ENCODE results near the gene RPH3AL.

Gene RPH3AL

DNA sequence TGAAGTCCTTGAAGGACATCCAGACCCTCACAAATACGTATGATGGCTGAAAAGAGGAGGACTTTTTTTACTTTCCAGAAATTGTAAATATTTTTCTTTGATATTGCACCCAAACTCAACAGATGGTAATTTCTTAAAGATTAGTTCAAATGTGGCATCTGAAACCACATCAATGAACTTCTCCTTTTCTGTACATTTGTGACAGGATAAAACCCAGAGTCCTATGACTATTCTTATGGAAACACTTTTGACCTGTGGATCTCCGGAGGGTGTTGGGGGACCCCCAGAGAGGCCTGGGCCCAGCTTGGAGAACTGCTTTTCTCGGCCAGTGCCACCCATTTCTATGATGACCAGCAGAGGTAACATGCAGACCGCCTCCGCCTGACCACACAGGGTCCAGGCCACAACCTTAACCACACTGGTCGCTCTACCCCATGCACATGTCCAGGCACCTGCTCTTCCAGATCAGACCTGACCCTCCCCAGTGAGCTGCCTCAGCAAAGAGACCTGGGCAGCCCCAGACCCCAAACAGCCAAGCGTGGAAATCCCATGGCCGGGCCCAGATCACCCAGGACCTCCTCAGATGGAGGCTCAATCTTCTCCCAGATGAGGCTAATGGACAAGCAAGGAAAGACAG is 22.7 kb downstream of the RPH3AL start:
- Histone ChIP-seq H4K8ac (ENCODE audit: low read depth, low read length) (no peak overlapping the region), H3K27me3 (ENCODE audit: insufficient read depth, low read length, poor library complexity) (no peaks in the 10 kb centered on the region), H2BK120ac (ENCODE audit: low read depth, low read length) (no peak overlapping the region), H3K9ac (ENCODE audit: low read length) (no peak overlapping the region), H2BK5ac (ENCODE audit: low read length) (no peak overlapping the region), H4K5ac (ENCODE audit: low read length) (no peak overlapping the region), H3K79me2 (ENCODE audit: control insufficient read depth, insufficient read depth, low read length) (no peaks in the 10 kb centered on the region), H3K4ac (ENCODE audit: low read depth, low read length) (no peak overlapping the region), H3K18ac (ENCODE audit: low read length) (no peak overlapping the region), H3K4me2 (ENCODE audit: low read length) (no peak overlapping the region), H3K27ac (ENCODE audit: low read depth, low read length) (no peak overlapping the region), H3K79me1 (ENCODE audit: low read length) (no peaks in the 10 kb centered on the region), H3K23ac (ENCODE audit: low read length) (no peak overlapping the region), H2BK15ac (replicated peaks; ENCODE audit: low read depth) (no peak overlapping the region), H3K36me3 (ENCODE audit: control insufficient read depth, insufficient read depth, low read length) (no peaks in the 10 kb centered on the region), H3K4me1 (ENCODE audit: control insufficient read depth, low read depth, low read length) (peaks cover 2% of the 10 kb centered on the region), H3K56ac (ENCODE audit: low read length) (no peak overlapping the region), H2AK5ac (ENCODE audit: low read length) (no peak overlapping the region), H3K4me3 (ENCODE audit: low read length) (no peak overlapping the region)
- WGBS (ENCODE audit: extremely low coverage, insufficient coverage, low lambda C conversion rate), result no CpG with 5 or more reads among the region's 8 CpGs
- DNase-seq, result no peak

- Histone ChIP-seq H2BK5ac (ENCODE audit: low read length) (no peak overlapping the region), H3K27me3 (ENCODE audit: insufficient read depth, low read length, poor library complexity) (no peaks in the 10 kb centered on the region), H3K4ac (ENCODE audit: low read depth, low read length) (no peak overlapping the region), H3K23ac (ENCODE audit: low read length) (no peak overlapping the region), H3K9ac (ENCODE audit: low read length) (no peak overlapping the region), H4K8ac (ENCODE audit: low read depth, low read length) (no peak overlapping the region), H2BK120ac (ENCODE audit: low read depth, low read length) (no peak overlapping the region), H2AK5ac (ENCODE audit: low read length) (no peak overlapping the region), H3K27ac (ENCODE audit: low read depth, low read length) (no peak overlapping the region), H3K4me2 (ENCODE audit: low read length) (no peak overlapping the region), H3K79me2 (ENCODE audit: control insufficient read depth, insufficient read depth, low read length) (no peaks in the 10 kb centered on the region), H3K36me3 (ENCODE audit: control insufficient read depth, insufficient read depth, low read length) (no peaks in the 10 kb centered on the region), H3K79me1 (ENCODE audit: low read length) (no peaks in the 10 kb centered on the region), H3K4me3 (ENCODE audit: low read length) (no peak overlapping the region), H3K18ac (ENCODE audit: low read length) (no peak overlapping the region), H3K4me1 (ENCODE audit: control insufficient read depth, low read depth, low read length) (no peaks in the 10 kb centered on the region), H2BK15ac (replicated peaks; ENCODE audit: low read depth) (no peak overlapping the region), H4K5ac (ENCODE audit: low read length) (no peak overlapping the region), H3K56ac (ENCODE audit: low read length) (no peak overlapping the region)
- no peak for DNase-seq
- no CpG with 5 or more reads among the region's 7 CpGs for WGBS (ENCODE audit: extremely low coverage, insufficient coverage, low lambda C conversion rate)
Measured at GRCh38 chr17:327971-328370, 24.6 kb downstream of the RPH3AL start.

DNA sequence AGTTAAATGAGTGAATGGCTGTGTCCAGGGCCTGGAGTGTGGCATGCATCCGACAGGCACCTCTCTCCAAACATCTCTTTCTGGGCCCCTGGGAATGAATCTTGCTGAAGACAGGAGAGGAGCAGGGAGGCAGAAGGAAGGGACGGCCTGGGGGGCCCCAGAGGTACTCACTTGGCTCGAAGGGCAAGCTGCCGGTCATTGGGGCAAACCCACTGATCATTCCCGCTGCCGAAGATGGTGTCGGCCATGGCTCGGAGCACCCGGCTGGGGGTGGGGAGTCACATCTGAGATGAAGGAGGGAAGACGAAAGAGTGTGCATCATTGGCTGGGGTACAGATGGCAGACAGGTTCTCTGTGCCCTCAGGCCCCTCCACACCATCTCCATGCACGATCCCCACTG is 25.3 kb downstream of the RPH3AL start:
- Histone ChIP-seq H3K79me2 (ENCODE audit: control insufficient read depth, insufficient read depth, low read length) (no peaks in the 10 kb centered on the region), H4K5ac (ENCODE audit: low read length) (no peak overlapping the region), H3K27ac (ENCODE audit: low read depth, low read length) (no peak overlapping the region), H2BK15ac (replicated peaks; ENCODE audit: low read depth) (no peak overlapping the region), H3K4me2 (ENCODE audit: low read length) (no peak overlapping the region), H3K56ac (ENCODE audit: low read length) (no peak overlapping the region), H3K18ac (ENCODE audit: low read length) (no peak overlapping the region), H2BK120ac (ENCODE audit: low read depth, low read length) (no peak overlapping the region), H3K4me1 (ENCODE audit: control insufficient read depth, low read depth, low read length) (no peaks in the 10 kb centered on the region), H3K36me3 (ENCODE audit: control insufficient read depth, insufficient read depth, low read length) (no peaks in the 10 kb centered on the region), H3K9ac (ENCODE audit: low read length) (no peak overlapping the region), H3K4ac (ENCODE audit: low read depth, low read length) (no peak overlapping the region), H2AK5ac (ENCODE audit: low read length) (no peak overlapping the region), H3K79me1 (ENCODE audit: low read length) (no peaks in the 10 kb centered on the region), H4K8ac (ENCODE audit: low read depth, low read length) (no peak overlapping the region), H2BK5ac (ENCODE audit: low read length) (no peak overlapping the region), H3K27me3 (ENCODE audit: insufficient read depth, low read length, poor library complexity) (no peaks in the 10 kb centered on the region), H3K23ac (ENCODE audit: low read length) (no peak overlapping the region), H3K4me3 (ENCODE audit: low read length) (no peak overlapping the region)
- no CpG with 5 or more reads among the region's 11 CpGs for WGBS (ENCODE audit: extremely low coverage, insufficient coverage, low lambda C conversion rate)
- no peak for DNase-seq

DNA sequence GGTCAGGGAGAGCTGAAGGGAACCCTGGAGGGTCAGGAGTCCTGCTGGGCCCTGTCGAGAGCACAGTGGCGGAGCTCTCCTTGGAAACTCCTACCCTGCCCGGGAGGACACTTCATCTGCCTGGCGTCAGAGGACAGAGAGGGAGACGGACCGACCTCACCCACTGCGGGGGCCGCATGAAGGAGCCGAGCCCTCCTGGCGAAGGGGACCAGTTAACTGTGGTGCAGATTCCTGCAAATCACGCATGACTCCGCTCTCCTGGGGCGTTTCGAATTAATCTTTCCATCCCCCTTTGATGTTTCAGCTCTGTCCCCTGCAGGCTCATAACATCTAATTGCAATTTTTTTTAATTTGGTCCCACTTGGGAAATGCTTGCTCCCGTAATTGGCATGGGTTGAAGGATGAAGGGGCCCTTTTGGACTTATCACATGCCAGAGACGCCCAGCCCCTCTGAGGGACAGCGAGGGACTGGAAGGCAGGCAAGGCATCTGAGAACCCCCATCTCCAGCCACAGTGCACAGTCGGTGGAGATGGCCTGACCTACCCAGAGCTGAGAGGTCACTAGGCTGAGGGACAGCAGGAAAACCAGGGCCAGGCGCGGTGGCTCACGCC is 26.5 kb downstream of the RPH3AL start:
- no peaks in the 10 kb centered on the region for H3K36me3 ChIP-seq (ENCODE audit: control insufficient read depth, insufficient read depth, low read length)
- no peak for DNase-seq
- WGBS (ENCODE audit: extremely low coverage, insufficient coverage, low lambda C conversion rate), result no CpG with 5 or more reads among the region's 21 CpGs
- H3K4me2 ChIP-seq (ENCODE audit: low read length), result no peak overlapping the region
- H2BK5ac ChIP-seq (ENCODE audit: low read length), result no peak overlapping the region
- no peak overlapping the region for H4K5ac ChIP-seq (ENCODE audit: low read length)
- no peak overlapping the region for H3K9ac ChIP-seq (ENCODE audit: low read length)
- no peak overlapping the region for H3K23ac ChIP-seq (ENCODE audit: low read length)
- no peak overlapping the region for H2AK5ac ChIP-seq (ENCODE audit: low read length)
- no peaks in the 10 kb centered on the region for H3K79me1 ChIP-seq (ENCODE audit: low read length)
- H3K27me3 ChIP-seq (ENCODE audit: insufficient read depth, low read length, poor library complexity), result no peaks in the 10 kb centered on the region
- H3K79me2 ChIP-seq (ENCODE audit: control insufficient read depth, insufficient read depth, low read length), result no peaks in the 10 kb centered on the region
- H4K8ac ChIP-seq (ENCODE audit: low read depth, low read length), result no peak overlapping the region
- no peaks in the 10 kb centered on the region for H3K4me1 ChIP-seq (ENCODE audit: control insufficient read depth, low read depth, low read length)
- no peak overlapping the region for H3K4ac ChIP-seq (ENCODE audit: low read depth, low read length)
- H2BK120ac ChIP-seq (ENCODE audit: low read depth, low read length), result no peak overlapping the region
- no peak overlapping the region for H3K27ac ChIP-seq (ENCODE audit: low read depth, low read length)
- no peak overlapping the region for H3K56ac ChIP-seq (ENCODE audit: low read length)
- no peak overlapping the region for H3K18ac ChIP-seq (ENCODE audit: low read length)
- H2BK15ac ChIP-seq (replicated peaks; ENCODE audit: low read depth), result no peak overlapping the region
- no peak overlapping the region for H3K4me3 ChIP-seq (ENCODE audit: low read length)

DNA sequence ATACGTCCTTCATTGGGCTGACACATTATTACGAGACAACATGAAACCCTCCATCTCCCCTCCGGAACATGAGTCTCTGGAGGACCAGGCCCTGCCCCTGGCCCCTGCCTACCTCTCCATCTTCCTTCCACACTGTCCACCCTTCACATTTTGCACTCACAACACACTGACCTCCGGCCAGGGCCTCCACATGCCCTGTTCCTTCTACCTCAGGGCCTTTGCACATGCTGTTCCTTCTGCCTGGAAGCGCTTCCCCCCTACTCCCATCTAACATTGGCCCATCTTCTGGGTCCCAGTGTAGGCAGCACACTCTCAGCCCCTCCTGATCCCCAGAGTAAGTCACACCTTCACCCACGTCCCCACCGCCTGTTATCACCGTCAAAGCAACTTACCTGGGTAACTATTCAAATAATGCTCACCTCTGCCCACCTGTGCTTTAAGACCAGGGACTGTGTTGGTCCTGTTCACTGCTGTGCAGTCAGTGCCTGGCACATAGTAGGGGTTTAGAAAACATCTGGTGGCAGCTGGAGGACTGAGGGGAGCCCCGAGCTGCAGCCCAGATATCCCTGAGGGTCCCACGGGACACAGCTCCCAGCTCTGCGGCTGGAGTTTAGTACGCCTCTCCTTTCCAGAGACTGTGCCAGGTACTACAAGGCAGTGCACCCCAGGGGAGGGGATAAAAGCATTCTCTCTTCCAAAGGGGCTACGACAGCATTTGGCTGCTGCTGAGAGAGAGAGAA is 27.2 kb downstream of the RPH3AL start:
- Histone ChIP-seq H3K36me3 (ENCODE audit: control insufficient read depth, insufficient read depth, low read length) (no peaks in the 10 kb centered on the region), H3K4me1 (ENCODE audit: control insufficient read depth, low read depth, low read length) (no peaks in the 10 kb centered on the region)

More for the DNA sequence above, 27.2 kb downstream of the RPH3AL start:
- no peaks in the 10 kb centered on the region for H3K79me1 ChIP-seq (ENCODE audit: low read length)
- no peak overlapping the region for H3K9ac ChIP-seq (ENCODE audit: low read length)
- H3K18ac ChIP-seq (ENCODE audit: low read length), result no peak overlapping the region
- no peak overlapping the region for H4K5ac ChIP-seq (ENCODE audit: low read length)
- H2BK5ac ChIP-seq (ENCODE audit: low read length), result no peak overlapping the region
- H3K27me3 ChIP-seq (ENCODE audit: insufficient read depth, low read length, poor library complexity), result no peaks in the 10 kb centered on the region
- no peak overlapping the region for H3K23ac ChIP-seq (ENCODE audit: low read length)
- H3K4me3 ChIP-seq (ENCODE audit: low read length), result no peak overlapping the region
- DNase-seq, result no peak
- no peak overlapping the region for H2BK120ac ChIP-seq (ENCODE audit: low read depth, low read length)
- WGBS (ENCODE audit: extremely low coverage, insufficient coverage, low lambda C conversion rate), result no CpG with 5 or more reads among the region's 13 CpGs
- H2BK15ac ChIP-seq (replicated peaks; ENCODE audit: low read depth), result no peak overlapping the region
- H4K8ac ChIP-seq (ENCODE audit: low read depth, low read length), result no peak overlapping the region
- no peak overlapping the region for H2AK5ac ChIP-seq (ENCODE audit: low read length)
- no peak overlapping the region for H3K27ac ChIP-seq (ENCODE audit: low read depth, low read length)
- H3K56ac ChIP-seq (ENCODE audit: low read length), result no peak overlapping the region
- no peaks in the 10 kb centered on the region for H3K79me2 ChIP-seq (ENCODE audit: control insufficient read depth, insufficient read depth, low read length)
- H3K4ac ChIP-seq (ENCODE audit: low read depth, low read length), result no peak overlapping the region
- no peak overlapping the region for H3K4me2 ChIP-seq (ENCODE audit: low read length)
